ACC112 (cell line): ENCODE measurements around the gene RAP1A.

Experiments used
- H2AFZ ChIP-seq: fragments of 200-600 bp; sonication (generic); one replicate; pipeline ENCODE4 v1.6.0; 2017; ENCODE audit warnings: antibody characterized with exemption, low read length; ENCODE audit not compliant: unreplicated experiment
- H3K27ac ChIP-seq: fragments of 200-600 bp; sonication (generic); 2 replicates; pipeline ENCODE4 v1.5.1; 2014; ENCODE audit warnings: low read depth, mild to moderate bottlenecking, antibody characterized with exemption, low read length, moderate library complexity
- H3K27me3 ChIP-seq: fragments of 200-600 bp; sonication (generic); 2 replicates; pipeline ENCODE4 v1.6.1; 2014; ENCODE audit warnings: mild to moderate bottlenecking, antibody characterized with exemption, low read length, moderate library complexity, mixed read lengths; ENCODE audit not compliant: insufficient read depth
- H3K36me3 ChIP-seq: fragments of 200-600 bp; sonication (generic); 2 replicates; pipeline ENCODE4 v1.6.1; 2016; ENCODE audit warnings: mild to moderate bottlenecking, antibody characterized with exemption, low read length, moderate library complexity, mixed read lengths; ENCODE audit not compliant: insufficient read depth
- H3K4me1 ChIP-seq: fragments of 200-600 bp; sonication (generic); one replicate; pipeline ENCODE4 v1.6.1; 2016; ENCODE audit warnings: low read length, mixed read lengths; ENCODE audit not compliant: insufficient read depth, unreplicated experiment, control insufficient read depth
- H3K4me3 ChIP-seq: fragments of 200-600 bp; sonication (generic); 2 replicates; pipeline ENCODE4 v1.5.1; 2014; ENCODE audit warnings: mild to moderate bottlenecking, low read depth, low read length
- H3K79me2 ChIP-seq: fragments of 200-600 bp; sonication (generic); one replicate; pipeline ENCODE4 v1.6.0; 2016; ENCODE audit warnings: low read length; ENCODE audit not compliant: control insufficient read depth, unreplicated experiment, insufficient read depth

RAP1A gene

GRCh38 chr1:111756124-111756513, 136.5 kb downstream of the RAP1A start:
- peaks cover 26% of the 10 kb centered on the region for H3K4me1 ChIP-seq
- peaks cover 4% of the 10 kb centered on the region for H3K36me3 ChIP-seq
- H3K27me3 ChIP-seq: no peaks in the 10 kb centered on the region
- H3K4me3 ChIP-seq: peak overlapping the region; percentile 92
- H3K79me2 ChIP-seq: peaks cover 33% of the 10 kb centered on the region
- H2AFZ ChIP-seq: peak overlapping the region; percentile 95
- H3K27ac ChIP-seq: peak overlapping the region; percentile 84

- H3K4me1 ChIP-seq: peaks cover 38% of the 10 kb centered on the region
- H3K79me2 ChIP-seq: peaks cover 34% of the 10 kb centered on the region
- peaks cover 20% of the 10 kb centered on the region for H3K36me3 ChIP-seq
- H3K27me3 ChIP-seq: no peaks in the 10 kb centered on the region
- no peak overlapping the region for H3K4me3 ChIP-seq
- no peak overlapping the region for H2AFZ ChIP-seq
- no peak overlapping the region for H3K27ac ChIP-seq
Observed at GRCh38 chr1:111758373-111758772, 138.8 kb downstream of the RAP1A start.

DNA sequence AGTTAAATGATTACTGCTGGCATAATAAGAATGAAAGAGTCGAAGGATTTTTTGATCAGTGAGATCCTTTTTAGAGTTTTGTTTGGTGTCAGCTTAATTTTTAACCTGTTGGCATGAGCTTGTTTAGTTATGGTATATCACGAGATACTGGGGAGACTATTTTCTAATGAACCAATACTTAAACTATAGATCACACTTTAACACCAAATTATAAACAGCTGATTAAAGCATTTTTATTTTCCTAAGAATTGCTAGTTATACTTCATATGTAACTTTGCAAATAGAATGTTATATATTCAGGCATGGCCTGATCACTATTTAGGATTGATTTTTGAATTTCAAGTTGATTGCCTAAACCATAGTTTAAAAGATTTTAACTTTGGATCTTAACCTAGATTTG, 142.1 kb downstream of the RAP1A start:
- peaks cover 33% of the 10 kb centered on the region for H3K36me3 ChIP-seq
- H3K4me1 ChIP-seq: peaks cover 28% of the 10 kb centered on the region
- peaks cover 25% of the 10 kb centered on the region for H3K79me2 ChIP-seq
- no peak overlapping the region for H3K4me3 ChIP-seq
- no peaks in the 10 kb centered on the region for H3K27me3 ChIP-seq
- H2AFZ ChIP-seq: no peak overlapping the region
- no peak overlapping the region for H3K27ac ChIP-seq

- H3K4me1 ChIP-seq: peaks cover 22% of the 10 kb centered on the region
- H3K36me3 ChIP-seq: peaks cover 36% of the 10 kb centered on the region
- no peak overlapping the region for H2AFZ ChIP-seq
- no peak overlapping the region for H3K27ac ChIP-seq
- H3K27me3 ChIP-seq: no peaks in the 10 kb centered on the region
- no peak overlapping the region for H3K4me3 ChIP-seq
- peaks cover 19% of the 10 kb centered on the region for H3K79me2 ChIP-seq
Observed at GRCh38 chr1:111762332-111762731, 142.7 kb downstream of the RAP1A start.
